Measurements from ENCODE around the gene C2orf42.
"Not testable (repeated sequence)": the region's sequence is repeated elsewhere in the genome, so short reads cannot be mapped to it uniquely, and the experiment has no call there.

Gene C2orf42

DNA sequence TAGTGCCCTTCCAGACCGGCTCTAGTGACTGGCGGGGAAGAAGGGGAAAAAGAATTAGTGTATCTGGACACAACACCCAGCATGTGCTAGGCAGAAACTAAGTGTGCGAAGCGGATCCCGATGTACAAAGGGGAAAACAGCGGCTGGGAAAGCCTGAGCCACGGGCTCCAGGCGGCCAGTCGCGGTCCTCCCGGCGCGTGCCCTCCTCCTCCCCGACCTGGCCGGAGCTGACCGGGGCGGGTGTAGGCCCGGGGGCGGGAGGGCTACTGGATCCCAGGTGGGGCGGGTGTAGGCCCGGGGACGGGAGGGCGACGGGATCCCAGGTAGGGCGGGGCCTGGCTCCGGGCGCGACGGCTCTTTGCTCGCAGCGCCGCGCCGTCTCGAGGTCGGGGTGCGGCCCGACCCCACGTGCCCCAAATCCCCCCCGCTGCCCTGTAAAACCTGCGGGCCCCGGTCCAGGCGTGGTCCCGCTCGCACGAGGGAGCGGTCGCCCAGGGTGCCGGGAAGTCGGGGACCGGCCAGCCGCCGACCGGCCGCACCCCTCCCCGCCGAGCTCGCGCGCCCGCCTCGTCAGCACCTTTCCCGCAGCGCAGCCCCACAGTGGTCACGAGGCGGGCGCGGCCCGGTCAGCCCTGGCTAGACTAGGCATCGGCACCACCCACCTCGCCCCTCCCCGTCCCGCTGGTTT is 48.8 kb downstream of the C2orf42 start:
- Histone ChIP-seq H3K36me3 (no peaks in the 10 kb centered on the region), H3K4me1 (peaks cover 8% of the 10 kb centered on the region), H3K9me3 (no peaks in the 10 kb centered on the region), H3K4me3 (ENCODE audit: low read depth, low read length) (peak overlapping the region; percentile 57), H3K27me3 (no peaks in the 10 kb centered on the region)
- TF ChIP-seq, protein P1, sequence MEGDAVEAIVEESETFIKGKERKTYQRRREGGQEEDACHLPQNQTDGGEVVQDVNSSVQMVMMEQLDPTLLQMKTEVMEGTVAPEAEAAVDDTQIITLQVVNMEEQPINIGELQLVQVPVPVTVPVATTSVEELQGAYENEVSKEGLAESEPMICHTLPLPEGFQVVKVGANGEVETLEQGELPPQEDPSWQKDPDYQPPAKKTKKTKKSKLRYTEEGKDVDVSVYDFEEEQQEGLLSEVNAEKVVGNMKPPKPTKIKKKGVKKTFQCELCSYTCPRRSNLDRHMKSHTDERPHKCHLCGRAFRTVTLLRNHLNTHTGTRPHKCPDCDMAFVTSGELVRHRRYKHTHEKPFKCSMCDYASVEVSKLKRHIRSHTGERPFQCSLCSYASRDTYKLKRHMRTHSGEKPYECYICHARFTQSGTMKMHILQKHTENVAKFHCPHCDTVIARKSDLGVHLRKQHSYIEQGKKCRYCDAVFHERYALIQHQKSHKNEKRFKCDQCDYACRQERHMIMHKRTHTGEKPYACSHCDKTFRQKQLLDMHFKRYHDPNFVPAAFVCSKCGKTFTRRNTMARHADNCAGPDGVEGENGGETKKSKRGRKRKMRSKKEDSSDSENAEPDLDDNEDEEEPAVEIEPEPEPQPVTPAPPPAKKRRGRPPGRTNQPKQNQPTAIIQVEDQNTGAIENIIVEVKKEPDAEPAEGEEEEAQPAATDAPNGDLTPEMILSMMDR (IDR thresholded peaks at IDR 0.05; ENCODE audit: low read depth, low read length) = no peak
- no peak for DNase-seq

DNA sequence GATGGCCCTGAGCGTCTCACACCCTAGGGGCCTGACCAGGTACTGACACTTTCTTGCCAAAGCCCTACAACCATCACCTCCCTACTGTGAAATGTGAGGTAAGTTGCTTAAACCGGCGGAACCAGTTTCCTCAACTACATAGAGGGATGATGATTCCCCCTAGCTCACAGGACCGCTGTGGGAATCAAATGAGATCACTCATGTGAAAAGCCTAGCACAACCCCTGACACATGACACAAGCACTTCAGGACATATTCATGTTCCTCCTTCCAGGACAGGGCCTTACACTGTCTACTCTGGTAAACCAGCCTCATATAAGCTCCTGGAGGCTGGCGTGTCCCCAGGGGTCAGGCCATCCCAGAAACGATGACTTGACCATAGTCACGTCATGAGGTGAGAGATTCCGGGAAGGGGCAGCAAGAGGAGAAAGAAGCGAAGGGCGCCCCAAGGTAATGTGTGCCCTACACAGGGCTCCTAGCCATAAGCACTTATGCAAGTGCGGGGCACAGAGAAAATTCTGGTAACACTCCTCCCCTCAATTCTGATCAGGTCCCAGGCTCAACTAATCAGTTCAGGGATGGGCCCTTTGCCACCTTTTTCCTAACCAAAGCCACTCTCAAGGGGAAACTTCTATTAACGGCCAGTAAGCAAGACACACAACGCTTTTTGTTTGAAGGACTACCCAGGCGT is 49.5 kb downstream of the C2orf42 start:
- no peaks in the 10 kb centered on the region for H3K36me3 ChIP-seq

DNA sequence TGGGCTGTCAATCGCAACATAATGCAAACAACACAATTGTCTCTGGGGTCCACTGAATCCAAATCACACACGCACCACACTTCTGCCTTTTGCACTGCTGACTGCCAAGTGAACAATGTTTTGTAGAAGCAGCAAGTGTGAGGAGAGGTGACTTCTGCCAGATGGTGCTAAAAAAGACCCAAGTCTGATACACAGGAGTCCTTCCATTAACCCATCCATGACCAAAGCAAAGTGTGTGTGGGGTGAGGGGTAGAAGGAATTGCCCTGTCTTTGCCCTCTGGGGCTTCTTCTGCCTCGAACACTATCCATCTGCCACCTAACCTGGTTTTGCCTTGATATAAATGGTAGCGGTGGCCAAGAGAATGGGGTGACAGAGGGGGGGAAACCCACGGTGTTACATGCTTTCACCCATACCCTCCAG is 50.0 kb downstream of the C2orf42 start:
- TF ChIP-seq, protein P1 (IDR thresholded peaks at IDR 0.05; ENCODE audit: low read depth, low read length) = no peak
- DNase-seq = no peak
- Histone ChIP-seq H3K9me3 (no peaks in the 10 kb centered on the region), H3K36me3 (no peaks in the 10 kb centered on the region), H3K4me3 (ENCODE audit: low read depth, low read length) (no peak overlapping the region), H3K27me3 (no peaks in the 10 kb centered on the region), H3K4me1 (peaks cover 8% of the 10 kb centered on the region)

More for the DNA sequence above, 49.5 kb downstream of the C2orf42 start:
- Histone ChIP-seq H3K27me3 (no peaks in the 10 kb centered on the region), H3K4me1 (peaks cover 8% of the 10 kb centered on the region), H3K9me3 (no peaks in the 10 kb centered on the region), H3K4me3 (ENCODE audit: low read depth, low read length) (peak overlapping the region; percentile 57)
- peak; percentile 24 for DNase-seq
- TF ChIP-seq, protein P1 (IDR thresholded peaks at IDR 0.05; ENCODE audit: low read depth, low read length) = peak; percentile 32

DNA sequence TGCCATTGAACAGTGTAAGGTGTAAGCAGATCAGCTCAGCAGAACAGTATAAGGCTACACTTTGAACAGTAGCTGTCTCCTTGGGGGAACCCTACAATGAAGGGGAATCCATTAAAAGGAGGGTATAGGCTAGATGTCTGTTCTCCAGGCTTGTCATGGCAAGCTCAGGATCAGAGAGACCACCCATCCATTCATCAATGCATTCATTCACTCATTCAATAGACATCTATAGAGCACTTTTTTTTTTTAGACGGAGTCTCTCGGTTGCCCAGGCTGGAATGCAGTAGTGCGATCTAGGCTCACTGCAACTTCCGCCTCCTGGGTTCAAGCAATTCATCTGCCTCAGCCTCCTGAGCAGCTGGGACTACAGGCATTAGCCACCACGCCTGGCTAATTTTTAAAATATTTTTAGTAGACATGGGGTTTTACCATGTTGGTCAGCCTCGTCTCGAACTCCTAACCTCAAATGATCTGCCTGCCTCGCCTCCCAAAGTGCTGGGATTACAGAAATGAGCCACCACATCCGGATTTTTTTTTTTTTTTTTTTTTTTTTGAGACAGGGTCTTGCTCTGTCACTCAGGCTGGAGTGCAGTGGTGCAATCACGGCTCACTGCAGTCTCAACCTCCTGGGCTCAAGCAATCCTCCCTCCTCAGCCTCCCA is 56.4 kb downstream of the C2orf42 start:
- not testable (repeated sequence) for H3K36me3 ChIP-seq; H3K9me3 ChIP-seq; DNase-seq; H3K4me3 ChIP-seq (ENCODE audit: low read depth, low read length); H3K4me1 ChIP-seq; H3K27me3 ChIP-seq

DNA sequence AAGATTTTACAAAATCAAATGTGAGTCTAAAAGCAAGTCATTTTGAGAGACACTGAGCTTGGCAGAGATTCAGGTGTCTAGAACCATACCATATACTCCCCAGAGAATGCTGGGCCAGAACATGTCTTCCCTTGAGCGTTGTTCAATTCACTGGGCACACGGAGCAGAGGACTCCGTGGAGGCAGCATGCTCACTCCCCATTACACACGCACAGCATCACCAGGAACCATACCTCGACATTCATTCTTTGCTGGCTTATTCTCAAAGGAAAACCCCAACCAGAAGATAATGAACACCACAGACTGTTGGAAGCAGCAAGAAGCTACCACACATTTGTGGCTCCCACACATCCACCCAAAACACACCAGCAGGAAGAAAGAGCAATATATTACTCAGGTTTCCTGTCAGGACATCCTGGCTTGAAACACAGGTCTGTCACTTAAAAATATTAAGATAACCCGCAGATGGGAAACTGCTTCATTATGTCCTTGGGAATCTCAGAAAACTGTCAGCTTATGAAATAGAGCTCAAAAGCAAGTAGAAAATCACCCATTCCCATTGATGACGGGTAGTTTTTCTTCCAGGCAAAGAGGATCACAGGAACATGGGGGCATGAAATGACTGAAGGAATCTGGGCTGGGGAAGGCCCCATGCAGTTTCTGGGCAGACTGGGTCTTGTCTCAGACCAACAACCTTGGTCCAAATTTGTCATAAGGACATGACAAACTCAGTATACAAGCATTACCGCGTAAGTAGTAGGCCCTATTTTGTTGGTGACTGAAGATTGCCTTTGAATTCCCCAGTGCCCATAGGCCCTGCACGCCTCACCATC is 57.1 kb downstream of the C2orf42 start:
- Histone ChIP-seq H3K4me1 (peaks cover 5% of the 10 kb centered on the region; the same call in 1 of the 2 replicates), H3K36me3 (no peaks in the 10 kb centered on the region), H3K4me3 (ENCODE audit: low read depth, low read length) (no peak overlapping the region), H3K27me3 (no peaks in the 10 kb centered on the region), H3K9me3 (no peaks in the 10 kb centered on the region)
- TF ChIP-seq, protein P1 (IDR thresholded peaks at IDR 0.05; ENCODE audit: low read depth, low read length) = no peak
- no peak for DNase-seq

DNA sequence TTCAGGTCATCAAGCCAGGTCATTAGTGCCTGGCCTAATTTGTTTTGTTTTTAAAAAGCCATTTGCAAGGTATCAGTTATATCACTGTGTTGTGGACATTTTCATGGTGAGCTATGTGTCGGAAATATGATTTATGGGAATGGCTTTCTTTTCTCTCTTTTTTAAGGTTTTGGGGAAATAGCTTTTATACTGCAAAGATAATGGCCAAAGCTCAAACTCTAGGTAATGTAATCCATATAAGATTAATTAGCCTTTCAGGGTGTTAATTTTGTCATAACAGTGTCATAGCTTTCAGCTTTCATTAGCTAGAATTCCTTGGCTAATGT is 57.7 kb downstream of the C2orf42 start:
- Histone ChIP-seq H3K4me1 (peaks cover 5% of the 10 kb centered on the region; the same call in 1 of the 2 replicates), H3K9me3 (no peaks in the 10 kb centered on the region), H3K36me3 (no peaks in the 10 kb centered on the region), H3K27me3 (no peaks in the 10 kb centered on the region), H3K4me3 (ENCODE audit: low read depth, low read length) (no peak overlapping the region)
- no peak for DNase-seq
- TF ChIP-seq, protein P1 (IDR thresholded peaks at IDR 0.05; ENCODE audit: low read depth, low read length) = no peak
